HG02763 (cell line): ENCODE results near the gene CAPG.
"Not testable (repeated sequence)": the region's sequence is repeated elsewhere in the genome, so short reads cannot be mapped to it uniquely, and the experiment has no call there.

Experiments
- ATAC-seq: cut with Tn5 transposase; IDR thresholded peaks from one replicate; pipeline ENCODE4 v1.9.1; 2021; ENCODE audit warnings: mild to moderate bottlenecking, moderate library complexity; ENCODE audit not compliant: unreplicated experiment

The CAPG gene

DNA sequence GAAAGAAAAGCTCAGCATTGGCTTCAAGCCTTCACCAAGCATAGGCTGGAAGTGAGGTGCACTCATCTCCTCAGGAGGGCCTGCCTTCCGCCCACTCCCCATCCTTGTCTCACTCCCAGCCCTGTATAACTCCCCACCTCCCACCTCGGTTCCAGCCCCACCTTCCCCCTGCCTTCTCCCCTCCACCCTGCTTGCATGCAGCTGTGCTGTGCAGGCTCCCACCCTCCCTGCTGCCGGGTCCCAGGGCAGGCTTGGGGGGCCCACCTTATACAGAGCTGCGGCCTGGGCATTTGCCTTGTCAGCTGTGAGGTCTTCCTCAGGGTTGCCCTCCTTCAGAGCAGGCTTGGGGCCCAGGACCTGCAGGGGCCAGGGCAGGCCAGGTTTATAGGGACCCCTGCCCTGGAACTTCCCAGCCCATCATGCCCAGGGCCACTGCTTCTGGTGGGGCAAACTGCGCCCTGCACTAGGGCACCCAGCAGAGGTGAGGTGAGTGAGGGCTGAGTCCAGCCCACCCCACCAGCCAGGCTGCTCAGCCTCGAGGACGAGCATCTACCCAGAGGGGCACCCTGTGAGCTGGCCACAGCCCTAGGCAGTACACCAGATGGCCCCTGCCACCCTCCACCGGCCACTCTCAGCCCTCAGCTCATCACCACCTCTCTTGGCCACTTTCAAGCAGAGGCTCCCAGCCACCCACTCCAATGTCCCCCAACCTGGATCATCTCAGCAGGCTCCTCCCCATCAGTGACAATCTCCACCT, 11.6 kb downstream of the CAPG start:
- ATAC-seq = no peak

DNA sequence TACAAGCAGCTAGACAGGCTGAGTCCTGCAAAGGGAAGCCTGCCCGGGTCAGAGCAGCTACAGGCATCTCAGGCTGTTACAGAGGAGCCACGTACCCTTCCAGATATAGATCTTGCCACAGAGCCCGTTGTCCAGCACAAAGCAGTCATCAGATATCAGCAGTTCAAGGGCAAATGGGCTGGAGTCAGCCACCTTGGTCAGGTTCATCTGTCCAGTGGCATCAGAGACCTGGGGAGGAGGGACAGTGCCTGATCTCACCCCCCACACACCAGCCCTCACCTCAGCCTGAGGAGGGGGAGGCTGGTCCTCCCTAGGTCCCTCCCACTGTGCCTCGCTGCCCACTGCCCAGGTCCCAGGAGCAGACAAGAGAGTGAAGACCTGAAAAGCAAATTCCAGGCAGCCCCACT, 12.2 kb downstream of the CAPG start:
- ATAC-seq = no peak

DNA sequence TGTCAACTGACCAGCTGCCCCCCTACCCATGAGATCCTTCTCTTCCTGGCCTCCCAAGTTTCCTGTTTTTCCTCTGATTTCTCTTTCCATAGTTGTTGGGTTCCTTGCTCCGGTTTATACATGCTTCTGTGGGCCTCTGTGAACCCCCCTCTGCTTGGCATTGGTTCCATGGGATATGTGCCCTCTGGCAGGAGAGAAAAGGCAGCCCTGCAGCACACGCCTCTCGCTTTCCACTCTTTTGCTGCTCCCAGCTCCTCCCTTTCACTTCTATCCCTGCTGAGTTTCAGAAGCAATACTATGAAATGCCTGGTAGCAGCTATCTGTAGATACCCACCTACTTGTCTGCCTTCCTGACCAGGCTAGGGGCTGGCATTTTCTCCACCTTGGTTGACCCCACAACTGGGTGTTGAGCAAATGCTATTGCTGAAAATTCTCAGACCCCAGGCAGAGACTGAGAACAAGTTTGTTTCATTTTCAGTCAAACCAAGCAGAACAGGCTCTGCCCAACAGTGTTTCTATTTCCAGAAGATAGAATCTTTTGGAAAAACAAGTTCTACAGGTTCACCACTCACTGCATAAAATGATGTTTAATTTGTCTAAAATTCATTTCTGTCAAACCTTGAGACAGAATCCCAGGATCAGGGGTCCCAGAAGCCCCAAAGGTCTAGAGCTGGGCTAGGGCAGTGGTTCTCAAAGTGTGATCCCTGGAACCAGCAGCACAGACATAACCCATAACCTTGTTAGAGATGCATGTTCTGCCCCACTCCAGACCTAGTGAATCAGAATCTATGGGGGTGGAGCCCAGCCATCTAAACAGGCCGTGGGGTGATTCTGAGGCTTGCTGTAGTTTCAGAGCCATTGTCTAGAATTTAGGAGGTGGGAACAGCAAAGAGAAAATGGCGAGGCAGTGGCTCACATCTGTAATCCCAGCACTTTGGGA, 13.4 kb downstream of the CAPG start:
- no peak for ATAC-seq

DNA sequence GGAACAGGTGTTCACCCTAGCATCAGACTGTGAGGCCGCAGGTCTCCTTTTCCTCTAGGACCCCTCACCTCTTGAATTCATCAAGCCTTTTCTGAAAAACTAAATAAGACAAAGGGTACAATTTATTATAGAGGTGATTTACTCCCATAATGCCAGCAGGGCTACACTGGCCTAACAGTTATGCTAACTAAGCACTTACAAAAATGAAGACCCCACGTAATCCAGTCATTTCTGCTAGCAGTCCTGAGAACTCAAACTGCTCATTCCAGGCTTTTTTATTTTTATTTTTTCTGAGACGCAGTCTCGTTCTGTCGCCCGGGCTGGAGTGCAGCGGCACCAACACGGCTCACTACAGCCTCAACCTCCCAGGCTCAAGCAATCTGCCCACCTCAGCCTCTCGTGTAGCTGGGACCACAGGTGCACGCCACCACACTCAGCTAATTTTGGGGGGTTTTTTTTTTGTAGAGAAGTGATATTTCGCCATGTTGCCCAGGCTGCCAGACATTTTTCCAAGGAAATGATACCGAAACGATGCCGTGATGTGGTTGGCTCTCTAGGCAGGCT, 14.2 kb downstream of the CAPG start:
- ATAC-seq = no peak

DNA sequence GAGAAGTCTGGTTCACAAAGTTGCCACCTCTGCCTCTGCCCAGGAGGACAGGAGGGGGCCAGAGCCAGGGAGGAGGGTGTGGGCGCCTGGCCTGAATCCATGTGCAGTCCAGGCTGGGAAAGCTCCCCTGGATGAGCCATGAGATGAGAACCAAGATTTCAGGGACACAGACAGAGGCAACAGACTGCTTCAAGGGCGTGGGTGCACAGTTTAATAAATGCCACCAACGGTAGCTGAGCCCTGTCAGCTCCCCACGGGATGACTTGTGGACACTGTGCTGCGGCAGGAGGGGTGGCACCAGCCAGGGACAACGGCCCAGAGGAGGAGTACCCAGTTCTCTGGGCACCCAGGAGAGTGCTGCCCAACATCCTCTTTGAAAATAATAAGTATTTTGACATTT, 15.2 kb downstream of the CAPG start:
- no peak for ATAC-seq

DNA sequence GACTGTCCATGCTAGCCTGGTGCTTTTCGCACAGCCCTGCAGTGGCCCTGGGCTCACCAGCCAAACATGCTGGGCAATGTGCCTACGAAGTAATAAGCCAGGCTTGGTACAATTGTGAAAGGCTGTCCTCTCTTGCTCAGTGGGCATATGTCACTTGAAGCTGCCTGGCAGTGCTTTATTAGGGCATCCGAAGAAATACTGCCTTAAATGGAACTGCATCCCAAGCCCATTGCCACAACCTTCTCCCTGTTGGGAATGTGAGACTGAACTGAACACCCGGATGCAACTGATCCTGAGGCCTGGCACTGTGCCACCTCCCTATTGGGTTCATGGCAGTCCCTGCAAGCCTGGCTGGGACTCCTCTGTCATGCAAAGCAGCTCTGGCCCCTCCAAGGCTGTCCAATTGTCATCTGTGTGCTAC, 15.9 kb downstream of the CAPG start:
- no peak for ATAC-seq

DNA sequence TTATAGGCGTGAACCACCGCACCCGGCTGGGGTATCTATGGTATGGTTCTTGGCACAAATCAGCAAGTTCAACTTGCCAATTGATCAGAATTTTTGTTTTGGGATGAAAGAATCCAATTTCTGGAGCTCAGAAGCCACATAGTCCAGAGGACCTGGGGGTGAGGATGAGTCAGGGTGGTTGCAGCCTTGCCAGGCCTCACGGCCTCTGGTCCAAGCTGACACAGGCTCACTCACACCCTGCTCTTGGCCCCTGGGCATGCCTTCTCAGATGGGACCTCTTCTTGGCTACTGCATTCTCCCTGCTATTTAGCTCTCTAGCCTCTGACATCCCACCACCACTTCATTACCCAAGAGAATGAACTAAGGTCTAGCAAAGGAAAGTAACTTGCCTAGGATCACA, 16.3 kb downstream of the CAPG start:
- no peak for ATAC-seq

DNA sequence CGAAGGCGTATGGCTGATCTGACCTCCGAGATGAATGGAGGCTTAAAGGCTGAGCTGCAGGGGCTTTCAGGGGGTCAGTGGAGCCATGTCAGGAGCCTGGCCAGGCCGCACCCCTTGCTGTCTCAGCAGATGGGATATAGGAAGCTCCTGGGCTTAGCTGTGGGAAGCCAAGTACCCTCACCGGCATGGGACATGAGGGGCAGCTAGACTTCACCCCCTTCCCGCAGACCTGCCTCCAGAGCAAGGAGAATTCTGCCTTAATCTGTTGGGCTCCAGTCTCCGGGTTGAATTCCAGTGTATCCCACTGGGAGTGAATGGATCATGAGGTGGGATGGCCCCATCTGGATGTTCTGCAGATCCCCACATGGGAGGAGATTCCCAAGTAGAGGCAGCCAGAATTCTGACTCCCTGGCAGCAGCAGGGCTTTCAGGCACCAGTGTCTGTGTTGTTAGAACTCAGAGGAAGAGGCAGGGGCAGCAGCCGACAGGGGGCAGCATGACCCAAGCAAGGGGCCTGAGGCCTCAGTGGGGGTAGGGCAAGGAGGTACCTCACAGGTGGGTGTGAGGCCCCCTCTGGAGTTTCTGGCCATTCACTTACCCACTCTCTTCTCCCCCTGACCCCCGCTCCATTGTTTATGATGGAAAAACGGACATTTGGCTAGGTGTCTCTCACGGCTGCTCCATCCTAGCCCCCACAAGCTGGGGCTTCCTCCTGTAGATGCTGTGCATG, 19.1 kb downstream of the CAPG start:
- no peak for ATAC-seq

DNA sequence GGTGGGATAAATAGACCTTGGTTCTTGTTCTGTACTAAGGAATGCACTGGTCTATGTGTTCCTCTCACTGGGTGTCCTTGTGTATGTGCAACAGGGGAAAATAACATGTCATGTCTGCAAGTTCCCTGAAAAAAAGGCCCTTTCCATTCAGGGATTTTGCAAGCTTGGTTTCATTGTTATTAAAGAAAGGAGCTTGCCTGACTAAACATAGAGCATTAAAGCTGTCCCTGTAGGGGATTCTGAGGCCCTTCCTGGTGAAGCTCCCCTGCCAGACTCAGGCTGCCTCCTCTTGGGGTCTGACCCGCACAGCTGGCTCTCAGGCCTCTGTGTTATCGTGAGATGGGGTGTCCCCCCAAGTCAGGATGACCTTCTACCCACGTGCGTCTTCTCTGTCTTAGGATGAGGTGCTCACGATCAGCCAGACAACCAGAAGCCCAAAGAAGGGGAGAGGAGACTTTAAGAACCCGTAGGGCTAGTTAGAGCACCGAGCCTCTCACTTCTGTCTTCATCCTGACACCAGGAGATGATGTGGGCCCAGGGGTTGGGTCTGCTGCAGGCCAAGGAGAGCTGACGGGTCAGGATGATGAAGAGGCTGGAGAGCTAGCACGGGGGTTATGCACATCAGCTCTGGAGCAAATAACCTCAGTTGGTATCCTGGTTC, 21.2 kb downstream of the CAPG start:
- ATAC-seq = no peak

DNA sequence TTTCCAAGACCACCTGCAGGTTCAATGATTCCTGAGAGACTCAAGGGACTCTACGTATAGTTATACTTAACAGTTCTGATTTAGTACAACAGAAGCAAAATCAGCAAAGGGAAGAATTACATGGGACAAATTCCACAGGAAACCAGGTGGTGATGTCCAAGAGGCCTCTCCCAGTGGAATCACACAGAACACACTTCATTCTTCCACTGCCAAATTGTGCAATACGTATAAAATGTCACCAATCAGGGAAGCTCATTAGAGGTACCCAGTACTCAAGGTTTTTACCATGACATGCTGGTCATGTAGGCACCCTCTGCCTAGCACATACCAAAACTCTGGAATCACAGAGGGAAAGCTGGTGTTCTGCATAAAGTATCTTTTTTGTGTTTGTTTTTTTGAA, 22.4 kb downstream of the CAPG start:
- no peak for ATAC-seq

DNA sequence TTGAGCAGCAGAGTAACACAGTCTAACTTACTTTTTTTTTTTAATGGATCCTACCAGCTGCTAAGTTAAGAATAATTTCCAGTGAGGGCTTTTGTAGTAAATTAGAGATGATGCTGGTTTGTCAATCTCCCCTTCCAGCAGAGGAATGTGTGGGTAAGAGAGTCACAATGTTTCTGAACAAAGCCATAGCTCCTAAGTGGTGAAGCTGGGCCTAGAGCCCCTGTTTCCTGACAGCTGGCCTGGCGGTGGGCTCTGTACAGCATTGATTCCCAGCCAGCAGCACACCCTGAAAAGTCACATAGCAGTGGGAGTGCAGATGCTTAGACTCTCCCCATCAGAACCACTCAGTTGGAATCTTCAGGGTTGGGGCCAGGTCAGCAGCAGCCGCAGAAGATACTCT, 24.4 kb downstream of the CAPG start:
- ATAC-seq = no peak

DNA sequence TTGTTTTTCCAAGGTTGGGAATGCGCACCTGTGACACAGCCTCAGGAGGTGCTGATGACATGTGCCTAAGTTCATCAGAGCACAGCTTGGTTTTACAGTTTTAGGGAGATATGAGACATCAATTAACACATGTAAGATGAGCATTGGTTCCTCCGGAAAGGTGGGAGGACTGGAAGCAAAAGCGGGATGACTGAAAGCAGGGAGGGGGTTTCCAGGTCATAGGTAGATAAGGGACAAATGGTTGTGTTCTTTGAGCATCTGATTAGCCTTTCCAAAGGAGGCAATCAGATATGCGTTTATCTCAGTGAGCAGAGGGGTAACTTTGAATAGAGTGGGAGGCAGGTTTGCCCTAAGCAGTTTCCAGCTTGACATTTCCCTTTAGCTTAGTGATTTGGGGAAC, 26.3 kb downstream of the CAPG start:
- no peak for ATAC-seq

DNA sequence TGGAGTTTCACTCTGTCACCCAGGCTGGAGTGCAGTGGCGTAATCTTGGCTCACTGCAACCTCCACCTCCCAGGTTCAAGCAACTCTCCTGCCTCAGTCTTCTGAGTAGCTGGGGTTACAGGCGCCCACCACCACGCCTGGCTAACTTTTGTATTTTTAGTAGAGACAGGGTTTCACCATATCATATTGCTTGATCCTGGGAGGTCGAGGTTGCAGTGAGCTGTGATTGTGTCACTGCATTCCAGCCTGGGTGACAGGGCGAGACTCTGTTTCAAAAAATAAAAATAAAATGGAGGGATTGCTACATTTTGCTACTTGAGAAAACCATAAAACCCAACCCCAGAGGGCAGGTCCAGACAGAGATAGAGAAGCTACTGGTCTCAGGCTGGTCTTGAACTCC, 27.0 kb downstream of the CAPG start:
- not testable (repeated sequence) for ATAC-seq

DNA sequence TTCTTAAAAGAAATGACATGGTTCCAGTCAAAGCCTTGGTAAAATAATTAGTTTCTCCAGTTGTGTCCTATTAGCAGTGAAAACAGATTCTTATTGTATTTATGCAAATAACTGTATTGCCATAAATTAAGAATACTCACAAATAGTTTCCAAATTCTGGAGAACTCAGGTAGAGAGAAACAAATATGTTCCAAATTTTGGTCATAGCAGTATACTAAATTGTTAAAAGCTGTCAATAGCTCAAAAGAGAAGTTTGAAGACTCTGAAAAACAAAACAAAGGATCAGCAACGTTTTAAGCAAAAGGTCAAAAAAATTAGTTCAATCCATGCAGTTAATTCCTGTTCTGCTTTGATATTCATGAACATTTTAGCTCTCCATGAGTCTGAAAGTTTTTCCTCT, 30.1 kb downstream of the CAPG start:
- no peak for ATAC-seq

DNA sequence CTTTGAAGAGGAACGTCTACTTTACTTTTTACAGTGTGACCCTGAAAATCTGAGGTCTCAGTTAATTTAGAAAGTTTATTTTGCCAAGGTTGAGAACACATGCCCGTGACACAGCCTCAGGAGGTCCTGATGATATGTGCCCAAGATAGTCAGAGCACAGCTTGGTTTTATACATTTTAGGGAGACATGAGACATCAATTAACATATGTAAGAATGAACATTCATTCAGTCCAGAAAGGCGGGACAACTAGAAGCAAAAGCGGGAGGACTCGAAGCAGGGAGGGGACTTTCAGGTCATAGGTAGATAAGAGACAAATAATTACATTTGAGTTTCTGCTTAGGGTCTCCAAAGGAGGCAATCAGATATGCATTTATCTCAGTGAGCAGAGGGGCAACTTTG, 31.9 kb downstream of the CAPG start:
- ATAC-seq = no peak

DNA sequence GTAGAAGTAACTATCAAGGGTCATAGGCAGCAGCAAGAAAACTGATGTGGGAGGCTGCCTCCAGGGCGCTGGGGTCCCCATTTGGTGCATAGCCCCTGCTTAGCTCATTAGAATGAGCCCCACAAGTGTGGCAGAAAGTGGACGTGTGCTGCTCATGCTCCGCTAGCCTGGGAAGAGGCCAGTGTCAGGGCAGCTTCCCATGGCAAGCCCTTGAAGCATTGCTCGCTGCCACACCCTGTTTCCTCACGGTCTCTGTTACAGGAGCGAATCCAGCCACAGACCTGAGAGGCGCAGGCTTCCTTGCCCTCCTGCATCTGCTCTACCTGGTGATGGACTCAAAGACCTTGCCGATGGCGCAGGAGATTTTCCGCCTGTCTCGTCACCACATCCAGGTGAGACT, 33.1 kb downstream of the CAPG start:
- ATAC-seq = no peak

DNA sequence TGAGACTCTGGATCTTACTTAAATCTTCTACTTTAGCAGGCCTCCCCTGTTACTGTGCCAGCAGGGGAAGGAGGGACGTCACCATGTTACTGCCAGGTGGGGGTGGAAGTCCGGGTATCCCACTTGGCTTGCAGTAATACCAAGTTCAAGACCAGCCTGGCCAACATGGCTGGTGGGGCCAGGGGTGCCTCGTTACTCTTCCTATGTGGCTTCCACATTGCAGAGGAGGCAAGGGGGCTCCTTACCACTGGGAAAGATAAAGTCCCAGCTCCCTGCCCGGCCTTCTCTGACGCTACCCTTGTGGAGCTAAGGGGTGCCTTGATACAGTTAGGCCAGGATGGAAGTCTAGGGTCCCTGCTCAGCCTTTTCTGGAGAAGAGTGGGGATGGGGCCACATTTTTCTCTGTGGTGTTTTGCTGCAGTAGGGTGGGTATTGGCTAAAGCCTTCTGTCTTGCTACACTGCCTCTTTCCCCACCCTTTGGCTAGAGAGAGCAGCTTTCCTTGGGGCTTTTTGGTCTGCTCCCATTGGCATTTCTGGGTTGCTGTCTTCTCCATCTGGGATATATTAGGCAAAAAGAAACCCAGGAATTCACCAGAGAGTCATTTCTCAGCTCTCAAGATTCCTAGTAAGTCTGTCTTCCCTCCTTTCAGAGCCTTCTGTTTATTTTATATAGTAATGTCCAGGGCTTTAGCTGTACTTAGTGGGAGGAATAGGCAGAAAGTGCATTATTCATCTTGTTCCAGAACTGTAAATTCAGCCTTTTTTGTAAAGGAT, 33.7 kb downstream of the CAPG start:
- ATAC-seq = no peak

DNA sequence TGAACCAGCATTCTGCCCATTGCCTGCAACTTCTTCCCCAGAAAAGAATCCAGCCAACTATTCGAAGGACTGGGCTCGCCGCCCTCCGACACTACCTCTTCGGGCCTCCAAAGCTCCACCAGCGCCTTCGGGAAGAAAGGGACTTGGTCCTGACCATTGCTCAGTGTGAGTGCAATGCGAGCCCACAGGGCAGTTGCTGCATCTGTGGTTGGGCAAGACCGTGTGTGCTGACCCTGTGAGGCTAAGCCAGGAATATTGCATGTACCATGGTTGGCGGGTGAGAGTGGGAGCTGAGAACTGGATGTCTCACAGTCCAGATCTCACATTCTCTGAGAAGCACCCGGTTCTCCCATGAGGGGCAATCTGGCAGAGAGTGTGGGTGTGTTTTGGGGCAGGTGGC, 39.1 kb downstream of the CAPG start:
- ATAC-seq = no peak

DNA sequence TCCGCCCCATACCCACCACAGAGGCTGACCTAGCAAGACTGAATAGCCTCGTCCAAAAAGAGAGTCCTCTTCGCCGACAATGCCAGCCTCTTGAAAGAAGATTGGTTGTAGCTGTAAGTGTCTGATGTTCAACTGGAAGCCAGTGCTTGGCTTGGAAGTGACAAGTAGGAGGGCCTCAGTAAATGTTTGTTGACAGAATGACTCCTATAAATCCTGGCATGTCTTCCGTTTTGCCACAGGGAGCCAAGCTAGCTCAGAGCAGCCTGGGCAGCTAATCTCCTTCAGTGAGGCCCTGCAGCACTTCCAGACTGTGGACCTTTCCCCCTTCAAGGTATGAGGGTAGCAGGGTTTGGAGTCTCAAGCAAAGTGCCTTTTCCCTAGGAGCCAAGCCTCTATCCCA, 40.7 kb downstream of the CAPG start:
- no peak for ATAC-seq

DNA sequence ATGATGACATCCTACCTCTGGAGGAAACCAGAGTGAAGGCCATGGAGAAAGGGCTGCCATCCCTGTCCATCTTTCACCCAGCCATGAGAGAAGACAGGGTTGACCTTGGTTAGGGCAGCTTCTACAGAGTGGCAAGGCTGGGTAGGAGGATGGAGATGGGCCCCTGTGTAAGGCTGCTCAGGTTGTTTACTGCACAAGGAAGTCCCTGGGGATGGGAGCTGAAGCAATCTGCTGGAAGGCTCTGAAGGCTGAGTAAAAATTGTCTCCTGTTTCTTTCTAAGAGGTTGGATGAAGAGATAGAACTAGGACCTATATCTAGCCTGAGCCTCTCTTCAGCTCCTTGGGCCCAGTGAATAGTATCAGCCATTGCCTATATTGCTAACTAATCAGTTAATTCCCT, 41.2 kb downstream of the CAPG start:
- no peak for ATAC-seq
